ENCODE data around the gene SPCS2.

The SPCS2 gene

GRCh38 chr11:75024068-75024449, 75.0 kb downstream of the SPCS2 start:
- H3K4me3 ChIP-seq (ENCODE audit: low read depth, low read length), result no peak overlapping the region
- TF ChIP-seq CTCF (IDR thresholded peaks at IDR 0.05; ENCODE audit: control insufficient read depth, extremely low read depth, insufficient read depth), result no peak
- no peak for DNase-seq (ENCODE audit: low read depth)

- no peak for TF ChIP-seq CTCF (IDR thresholded peaks at IDR 0.05; ENCODE audit: control insufficient read depth, extremely low read depth, insufficient read depth)
- H3K4me3 ChIP-seq (ENCODE audit: low read depth, low read length), result no peak overlapping the region
- no peak for DNase-seq (ENCODE audit: low read depth)
Observed at GRCh38 chr11:75024764-75025211, 75.7 kb downstream of the SPCS2 start.

GRCh38 chr11:75025561-75025960, 76.5 kb downstream of the SPCS2 start:
- no peak for DNase-seq (ENCODE audit: low read depth)
- H3K4me3 ChIP-seq (ENCODE audit: low read depth, low read length), result no peak overlapping the region
- TF ChIP-seq CTCF (IDR thresholded peaks at IDR 0.05; ENCODE audit: control insufficient read depth, extremely low read depth, insufficient read depth), result no peak

GRCh38 chr11:75028321-75028720, 79.3 kb downstream of the SPCS2 start:
- H3K4me3 ChIP-seq (ENCODE audit: low read depth, low read length), result no peak overlapping the region
- no peak for DNase-seq (ENCODE audit: low read depth)
- no peak for TF ChIP-seq CTCF (IDR thresholded peaks at IDR 0.05; ENCODE audit: control insufficient read depth, extremely low read depth, insufficient read depth)
